Stimulated activated CD4-positive, alpha-beta T cell treated with anti-CD3 and anti-CD28 coated beads, TNF-alpha, amount 100 ng/mL, for 24 hours (primary cell): ENCODE measurements around the gene ERCC5.

Experiments
- DNase-seq, 3 experiments: peaks; one replicate each; pipeline ENCODE4 v3.0.0-alpha.2; 2020; ENCODE audit warnings: low read depth in 3 of 3

ERCC5 gene

GRCh38 chr13:102845289-102845629 is 573 bp upstream of the ERCC5 start:
- DNase-seq: no peak

- peak in 2 of 3 experiments; percentile 13 to 39 for DNase-seq
Measured at GRCh38 chr13:102846261-102847015, 606 bp downstream of the ERCC5 start.

GRCh38 chr13:102847272-102848234 is 1.7 kb downstream of the ERCC5 start:
- DNase-seq: no peak

- DNase-seq: no peak
Measured at GRCh38 chr13:102848956-102849355, 3.1 kb downstream of the ERCC5 start.

- DNase-seq: no peak
Measured at GRCh38 chr13:102852556-102852955, 6.7 kb downstream of the ERCC5 start.

- DNase-seq: no peak
Measured at GRCh38 chr13:102854675-102855074, 8.8 kb downstream of the ERCC5 start.

- no peak for DNase-seq
Measured at GRCh38 chr13:102856557-102856956, 10.7 kb downstream of the ERCC5 start.

GRCh38 chr13:102862624-102863210 is 16.9 kb downstream of the ERCC5 start:
- DNase-seq: no peak

GRCh38 chr13:102863590-102863989 is 17.8 kb downstream of the ERCC5 start:
- DNase-seq: no peak

GRCh38 chr13:102868366-102868936 is 22.6 kb downstream of the ERCC5 start:
- no peak for DNase-seq

- DNase-seq: no peak
Measured at GRCh38 chr13:102869948-102870676, 24.3 kb downstream of the ERCC5 start.

GRCh38 chr13:102870677-102871415 is 25.0 kb downstream of the ERCC5 start:
- peak in 2 of 3 experiments; percentile 22 to 24 for DNase-seq

GRCh38 chr13:102872131-102872530 is 26.3 kb downstream of the ERCC5 start:
- no peak for DNase-seq

- no peak for DNase-seq
Measured at GRCh38 chr13:102872531-102872930, 26.7 kb downstream of the ERCC5 start.

- DNase-seq: no peak
Measured at GRCh38 chr13:102873653-102874052, 27.8 kb downstream of the ERCC5 start.

- no peak for DNase-seq
Measured at GRCh38 chr13:102875256-102875655, 29.4 kb downstream of the ERCC5 start.

GRCh38 chr13:102877303-102877702 is 31.5 kb downstream of the ERCC5 start:
- no peak for DNase-seq

- no peak for DNase-seq
Measured at GRCh38 chr13:102878481-102878880, 32.6 kb downstream of the ERCC5 start.

GRCh38 chr13:102879793-102880499 is 34.1 kb downstream of the ERCC5 start:
- no peak for DNase-seq
